NCI-H2196 (cell line): ENCODE results near the gene PCSK6.

Source experiments
- DNase-seq: peaks from one replicate; lab custom pipeline; 2025; ENCODE audit not compliant: unreplicated experiment; lab: John Stamatoyannopoulos, UW

PCSK6 gene

GRCh38 chr15:101332061-101332467, 157.4 kb downstream of the PCSK6 start:
- DNase-seq, result no peak

- no peak for DNase-seq
Observed at GRCh38 chr15:101329867-101330380, 159.6 kb downstream of the PCSK6 start.

GRCh38 chr15:101329309-101329863, 160.1 kb downstream of the PCSK6 start:
- no peak for DNase-seq

GRCh38 chr15:101328001-101328400, 161.5 kb downstream of the PCSK6 start:
- no peak for DNase-seq

- no peak for DNase-seq
Observed at GRCh38 chr15:101327147-101327740, 162.3 kb downstream of the PCSK6 start.

GRCh38 chr15:101326462-101327146, 162.9 kb downstream of the PCSK6 start:
- no peak for DNase-seq

GRCh38 chr15:101326026-101326315, 163.5 kb downstream of the PCSK6 start:
- DNase-seq, result no peak

- DNase-seq, result no peak
Observed at GRCh38 chr15:101325263-101326025, 164.1 kb downstream of the PCSK6 start.

GRCh38 chr15:101324524-101325177, 164.9 kb downstream of the PCSK6 start:
- DNase-seq, result no peak

- DNase-seq, result no peak
Observed at GRCh38 chr15:101323793-101324523, 165.5 kb downstream of the PCSK6 start.

GRCh38 chr15:101322854-101323477, 166.5 kb downstream of the PCSK6 start:
- no peak for DNase-seq

- DNase-seq, result no peak
Observed at GRCh38 chr15:101322016-101322695, 167.4 kb downstream of the PCSK6 start.

- no peak for DNase-seq
Observed at GRCh38 chr15:101320501-101321052, 168.9 kb downstream of the PCSK6 start.

- no peak for DNase-seq
Observed at GRCh38 chr15:101318839-101319238, 170.7 kb downstream of the PCSK6 start.

- no peak for DNase-seq
Observed at GRCh38 chr15:101318147-101318819, 171.2 kb downstream of the PCSK6 start.

- no peak for DNase-seq
Observed at GRCh38 chr15:101317336-101317872, 172.1 kb downstream of the PCSK6 start.

- no peak for DNase-seq
Observed at GRCh38 chr15:101316529-101316928, 173.0 kb downstream of the PCSK6 start.

GRCh38 chr15:101315736-101316135, 173.8 kb downstream of the PCSK6 start:
- DNase-seq, result no peak
